ACC112 (cell line): Measurements from ENCODE around the gene MACROD2.

ENCODE experiments used
- H2AFZ ChIP-seq: fragments of 200-600 bp; sonication (generic); one replicate; pipeline ENCODE4 v1.6.0; 2017; ENCODE audit warnings: antibody characterized with exemption, low read length; ENCODE audit not compliant: unreplicated experiment
- H3K27ac ChIP-seq: fragments of 200-600 bp; sonication (generic); 2 replicates; pipeline ENCODE4 v1.5.1; 2014; ENCODE audit warnings: low read depth, mild to moderate bottlenecking, antibody characterized with exemption, low read length, moderate library complexity
- H3K27me3 ChIP-seq: fragments of 200-600 bp; sonication (generic); 2 replicates; pipeline ENCODE4 v1.6.1; 2014; ENCODE audit warnings: mild to moderate bottlenecking, antibody characterized with exemption, low read length, moderate library complexity, mixed read lengths; ENCODE audit not compliant: insufficient read depth
- H3K36me3 ChIP-seq: fragments of 200-600 bp; sonication (generic); 2 replicates; pipeline ENCODE4 v1.6.1; 2016; ENCODE audit warnings: mild to moderate bottlenecking, antibody characterized with exemption, low read length, moderate library complexity, mixed read lengths; ENCODE audit not compliant: insufficient read depth
- H3K4me1 ChIP-seq: fragments of 200-600 bp; sonication (generic); one replicate; pipeline ENCODE4 v1.6.1; 2016; ENCODE audit warnings: low read length, mixed read lengths; ENCODE audit not compliant: insufficient read depth, unreplicated experiment, control insufficient read depth
- H3K4me3 ChIP-seq: fragments of 200-600 bp; sonication (generic); 2 replicates; pipeline ENCODE4 v1.5.1; 2014; ENCODE audit warnings: mild to moderate bottlenecking, low read depth, low read length
- H3K79me2 ChIP-seq: fragments of 200-600 bp; sonication (generic); one replicate; pipeline ENCODE4 v1.6.0; 2016; ENCODE audit warnings: low read length; ENCODE audit not compliant: control insufficient read depth, unreplicated experiment, insufficient read depth

Gene MACROD2

DNA sequence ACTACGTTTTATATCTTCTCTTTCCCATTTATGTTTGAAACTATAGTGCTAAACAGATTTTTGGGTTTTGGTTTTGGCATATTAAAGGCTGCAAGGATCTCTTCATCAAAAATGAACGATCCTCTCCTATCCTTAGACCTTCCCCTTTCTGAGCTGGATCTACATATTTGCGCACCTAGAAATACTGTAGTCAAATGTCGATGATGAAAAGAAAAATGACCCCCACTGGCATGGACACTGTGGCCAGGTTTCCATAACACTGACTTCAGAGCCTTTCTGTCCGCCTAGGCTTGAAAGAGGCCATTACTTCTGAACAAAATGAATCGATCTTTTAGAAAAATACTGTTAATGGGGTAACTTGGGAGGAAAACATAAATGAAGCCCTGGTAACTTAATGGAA, 336.3 kb downstream of the MACROD2 start:
- H3K4me3 ChIP-seq, result no peak overlapping the region
- no peaks in the 10 kb centered on the region for H3K27me3 ChIP-seq
- H2AFZ ChIP-seq, result no peak overlapping the region
- H3K36me3 ChIP-seq, result no peaks in the 10 kb centered on the region
- peaks cover 3% of the 10 kb centered on the region for H3K4me1 ChIP-seq
- H3K27ac ChIP-seq, result no peak overlapping the region
- no peaks in the 10 kb centered on the region for H3K79me2 ChIP-seq

DNA sequence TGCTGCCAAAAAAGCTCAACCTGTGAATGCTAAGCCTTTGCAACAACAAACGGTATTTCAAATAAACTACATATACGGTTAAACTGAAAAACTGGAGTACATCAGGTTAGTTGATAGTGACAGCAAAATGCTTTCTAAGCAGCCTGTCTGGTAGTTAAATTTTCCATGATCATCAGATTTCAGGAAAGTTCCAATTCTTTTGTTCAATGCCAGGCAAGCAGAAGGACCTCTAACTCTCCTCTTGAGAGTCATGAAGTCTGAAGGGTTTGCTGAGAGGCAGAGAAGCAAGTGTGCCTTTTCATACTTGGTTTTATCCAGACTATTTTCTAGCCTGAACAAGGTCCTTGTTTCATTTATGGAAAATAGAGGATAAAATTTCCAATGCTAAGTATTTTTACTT, 337.6 kb downstream of the MACROD2 start:
- H3K4me1 ChIP-seq, result peaks cover 5% of the 10 kb centered on the region
- H2AFZ ChIP-seq, result no peak overlapping the region
- no peaks in the 10 kb centered on the region for H3K79me2 ChIP-seq
- H3K4me3 ChIP-seq, result no peak overlapping the region
- H3K27me3 ChIP-seq, result no peaks in the 10 kb centered on the region
- H3K27ac ChIP-seq, result no peak overlapping the region
- H3K36me3 ChIP-seq, result no peaks in the 10 kb centered on the region

DNA sequence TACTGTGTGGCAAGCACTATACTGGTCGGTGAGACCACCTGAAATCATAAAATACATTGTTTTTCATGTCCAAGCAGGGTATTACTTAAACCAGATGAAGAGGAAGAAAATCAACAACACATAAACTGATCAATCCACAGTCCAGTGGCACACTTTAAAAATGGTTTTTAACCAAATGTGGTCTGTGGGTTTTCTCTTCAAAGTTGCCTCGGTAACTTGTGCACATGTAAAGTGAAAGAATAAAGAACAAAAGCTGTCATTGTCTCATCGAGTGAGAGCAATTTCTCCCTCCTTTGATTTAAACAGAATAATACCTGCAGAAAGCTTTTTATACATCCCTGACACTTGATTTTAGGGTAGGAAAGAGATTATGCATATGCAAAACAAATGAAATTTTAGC, 338.4 kb downstream of the MACROD2 start:
- Histone ChIP-seq H3K79me2 (no peaks in the 10 kb centered on the region), H2AFZ (no peak overlapping the region), H3K36me3 (no peaks in the 10 kb centered on the region), H3K4me1 (peaks cover 5% of the 10 kb centered on the region), H3K4me3 (no peak overlapping the region), H3K27ac (no peak overlapping the region), H3K27me3 (no peaks in the 10 kb centered on the region)

DNA sequence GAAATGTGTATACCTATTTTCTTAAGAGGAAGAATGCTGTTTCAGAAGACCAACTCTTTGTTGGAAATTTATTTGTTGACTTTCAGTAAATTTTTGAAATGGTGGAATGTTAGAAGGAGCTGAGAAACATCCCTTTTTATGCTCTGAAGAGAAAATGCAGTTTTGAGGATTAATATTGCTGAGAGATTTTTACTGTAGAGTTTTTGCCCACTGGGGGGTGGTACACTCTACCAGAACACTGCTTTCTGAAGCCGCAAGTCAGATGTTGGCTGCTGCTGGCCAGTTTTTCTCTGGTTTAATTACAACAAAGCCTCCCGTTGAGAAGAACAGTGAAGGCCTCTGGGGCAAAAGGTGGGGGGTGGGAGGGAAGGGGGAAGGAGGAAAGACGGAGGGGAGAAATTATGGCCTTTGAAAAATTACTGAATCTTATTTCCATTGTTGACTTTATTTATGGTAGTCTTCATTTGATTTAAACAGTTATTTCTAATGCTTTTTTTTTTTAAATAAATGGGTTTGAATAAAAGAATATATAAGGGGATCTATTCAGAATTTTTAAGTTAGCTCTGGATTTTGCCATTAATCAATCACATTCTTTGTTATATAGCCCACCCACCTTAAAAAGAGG, 339.1 kb downstream of the MACROD2 start:
- Histone ChIP-seq H3K4me3 (no peak overlapping the region), H3K4me1 (peaks cover 5% of the 10 kb centered on the region), H3K27ac (no peak overlapping the region), H3K36me3 (no peaks in the 10 kb centered on the region), H2AFZ (no peak overlapping the region), H3K27me3 (no peaks in the 10 kb centered on the region), H3K79me2 (no peaks in the 10 kb centered on the region)

DNA sequence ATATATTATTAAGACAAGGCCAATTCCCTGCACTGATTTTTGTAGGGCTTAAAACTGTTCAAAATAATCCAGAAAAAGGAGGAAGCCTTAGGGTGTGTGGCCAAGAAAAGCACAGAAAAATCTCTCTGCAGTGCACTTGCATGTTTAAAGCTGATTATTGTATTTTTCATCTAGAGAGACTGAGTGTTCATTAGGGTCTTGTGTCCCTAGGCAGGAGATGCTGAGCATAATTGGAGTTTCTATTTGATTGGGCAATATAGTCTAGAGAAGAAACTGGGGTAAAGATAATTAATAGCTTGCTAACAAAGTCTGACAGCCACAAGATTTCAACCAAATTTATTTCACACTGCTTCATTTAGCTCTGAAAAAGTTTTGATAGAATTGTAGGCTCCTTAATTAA, 339.7 kb downstream of the MACROD2 start:
- 0 out of 2 replicates have a peak overlapping the region, but pooled peaks have one; percentile 15 for H3K4me3 ChIP-seq
- H3K27ac ChIP-seq, result no peak overlapping the region
- no peaks in the 10 kb centered on the region for H3K27me3 ChIP-seq
- H2AFZ ChIP-seq, result no peak overlapping the region
- no peaks in the 10 kb centered on the region for H3K36me3 ChIP-seq
- H3K79me2 ChIP-seq, result no peaks in the 10 kb centered on the region
- peaks cover 5% of the 10 kb centered on the region for H3K4me1 ChIP-seq

DNA sequence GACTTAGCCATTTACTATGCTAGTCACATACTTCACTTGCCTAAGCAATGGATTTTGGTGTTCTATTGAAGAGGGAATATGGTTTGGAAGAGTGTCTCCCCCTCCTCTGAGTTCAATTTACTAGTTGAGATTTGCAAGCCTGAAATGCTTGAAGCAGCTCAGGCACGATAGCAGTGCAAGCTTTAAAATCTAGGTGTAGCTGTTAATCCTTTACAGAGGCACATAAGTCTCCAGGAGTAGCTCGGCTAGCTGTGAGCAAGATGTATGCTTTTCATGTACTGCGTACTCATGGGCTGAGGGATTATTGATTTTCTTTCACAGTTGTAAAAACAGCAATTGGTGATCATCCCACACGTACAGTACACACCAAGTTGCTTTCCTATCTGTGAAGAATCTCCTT, 341.4 kb downstream of the MACROD2 start:
- no peaks in the 10 kb centered on the region for H3K27me3 ChIP-seq
- no peaks in the 10 kb centered on the region for H3K79me2 ChIP-seq
- peak overlapping the region; percentile 11; the same call in 1 of the 2 replicates for H3K27ac ChIP-seq
- no peaks in the 10 kb centered on the region for H3K36me3 ChIP-seq
- peaks cover 5% of the 10 kb centered on the region for H3K4me1 ChIP-seq
- H2AFZ ChIP-seq, result peak overlapping the region; percentile 65
- H3K4me3 ChIP-seq, result peak overlapping the region; percentile 78

DNA sequence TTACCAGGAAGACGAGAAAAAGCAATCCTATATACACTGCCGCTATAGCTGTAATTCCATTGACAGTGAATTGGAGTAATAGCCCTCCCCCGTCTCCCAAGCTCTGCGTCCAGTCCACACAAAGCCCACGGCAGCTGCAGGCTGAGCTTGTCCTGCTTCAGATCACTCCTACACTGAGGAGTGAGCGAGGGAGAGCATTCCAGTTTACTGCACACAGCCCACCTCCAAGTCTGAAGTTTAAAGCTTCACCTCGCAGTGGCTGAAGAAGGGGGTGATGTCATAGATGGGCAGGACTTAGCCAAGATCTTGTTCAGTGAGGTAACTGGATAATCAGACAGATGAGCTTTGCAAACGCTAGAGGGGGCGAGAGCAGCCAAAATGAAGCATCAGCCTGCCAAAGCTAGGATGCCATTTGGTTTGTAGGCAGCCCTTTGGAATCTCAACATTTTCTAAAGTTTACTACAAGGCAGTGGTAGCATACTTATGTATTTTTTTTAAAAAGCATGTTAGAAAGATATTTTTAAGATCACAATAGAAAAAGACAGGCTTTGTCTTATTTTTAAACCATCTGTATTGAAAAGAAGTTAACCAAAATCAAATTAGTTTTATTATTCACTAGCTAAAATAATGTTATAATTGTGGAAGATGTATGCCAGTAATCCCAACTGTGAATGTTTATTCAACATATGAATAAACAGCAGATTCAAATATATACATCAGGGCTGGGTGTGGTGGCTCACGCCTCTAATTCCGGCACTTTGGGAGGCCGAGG, 342.3 kb downstream of the MACROD2 start, which contains the start of gene FLRT3:
Gene FLRT3 (minus strand): TSS at position 213 of the 772 bp plus-strand sequence. CDS start 10,106 bp downstream, outside the sequence.
- Histone ChIP-seq H3K4me1 (peaks cover 5% of the 10 kb centered on the region), H2AFZ (peak within 1 kb of the TSS; percentile 65), H3K36me3 (no peaks in the 10 kb centered on the region), H3K79me2 (no peaks in the 10 kb centered on the region), H3K27ac (peak within 1 kb of the TSS; percentile 11; the same call in 1 of the 2 replicates), H3K4me3 (peak within 1 kb of the TSS; percentile 78), H3K27me3 (no peaks in the 10 kb centered on the region)

DNA sequence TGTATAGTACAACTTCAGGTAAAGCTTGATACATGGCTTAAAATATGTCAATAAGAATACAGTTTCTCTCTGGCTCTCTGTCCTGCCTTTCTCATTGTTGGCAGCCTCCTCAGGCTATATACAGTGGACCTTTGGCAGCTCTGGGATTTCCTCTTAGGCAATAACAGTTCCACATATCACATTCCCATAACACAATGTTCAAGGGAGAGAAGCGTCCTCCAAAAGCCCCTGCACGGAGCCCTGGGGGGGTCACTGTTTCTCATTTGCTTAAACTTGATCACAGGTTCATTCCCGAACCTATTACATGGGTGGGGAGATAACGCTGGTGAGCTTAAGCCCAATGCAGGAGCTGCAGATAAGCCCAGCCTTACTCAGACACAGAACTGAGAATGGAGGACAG, 346.5 kb downstream of the MACROD2 start:
- Histone ChIP-seq H3K36me3 (no peaks in the 10 kb centered on the region), H3K4me1 (peaks cover under 1% of the 10 kb centered on the region), H3K4me3 (no peak overlapping the region), H3K27me3 (no peaks in the 10 kb centered on the region), H3K27ac (no peak overlapping the region), H3K79me2 (no peaks in the 10 kb centered on the region), H2AFZ (no peak overlapping the region)

DNA sequence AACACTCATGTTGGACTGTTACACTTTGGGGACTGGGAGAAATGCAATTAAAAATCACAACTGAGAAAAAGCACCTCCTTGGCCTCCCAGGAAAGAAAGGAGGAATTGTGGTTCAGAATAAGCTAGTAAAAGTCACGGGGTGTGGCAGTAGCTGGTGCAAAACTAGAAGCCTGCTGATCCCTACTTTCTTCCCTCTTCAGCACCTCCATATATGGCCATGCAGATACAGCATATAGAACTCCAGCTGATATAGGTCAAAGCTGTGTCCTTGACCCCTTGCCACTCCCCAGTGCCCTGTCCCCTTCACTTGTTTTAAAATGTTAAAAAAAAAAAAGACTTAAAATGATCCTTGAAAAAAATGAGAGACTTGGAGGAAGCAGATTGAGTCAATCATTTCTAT, 347.6 kb downstream of the MACROD2 start:
- Histone ChIP-seq H3K27me3 (no peaks in the 10 kb centered on the region), H2AFZ (no peak overlapping the region), H3K79me2 (no peaks in the 10 kb centered on the region), H3K4me3 (no peak overlapping the region), H3K36me3 (no peaks in the 10 kb centered on the region), H3K4me1 (no peaks in the 10 kb centered on the region), H3K27ac (no peak overlapping the region)

DNA sequence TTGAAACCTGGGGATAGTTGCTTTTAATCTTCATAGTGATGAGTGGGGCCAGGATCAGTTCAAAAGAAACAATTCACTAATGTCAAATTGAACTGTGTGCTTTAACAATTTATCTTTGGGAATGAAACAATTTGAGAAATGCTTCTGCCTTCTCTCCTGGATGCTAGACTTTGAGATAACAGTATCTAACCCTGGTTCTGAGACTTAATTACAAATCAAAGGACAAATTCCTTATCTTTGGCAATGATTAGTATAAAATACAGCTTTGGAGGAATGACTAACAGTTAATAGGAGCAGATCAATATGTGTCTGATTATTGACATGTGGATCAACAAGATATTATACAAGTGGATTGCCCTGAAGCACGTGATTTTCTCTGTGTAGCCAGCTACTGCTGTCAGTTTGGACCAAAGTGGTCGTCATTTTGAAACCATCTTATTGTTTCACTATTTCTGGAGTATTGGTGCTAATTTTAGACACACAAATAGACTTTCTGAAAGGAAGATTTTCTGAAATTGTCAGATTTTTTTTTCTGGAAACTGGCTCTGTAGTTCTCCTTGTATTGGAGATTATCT, 348.3 kb downstream of the MACROD2 start:
- no peaks in the 10 kb centered on the region for H3K4me1 ChIP-seq
- H3K4me3 ChIP-seq, result no peak overlapping the region
- no peaks in the 10 kb centered on the region for H3K27me3 ChIP-seq
- no peaks in the 10 kb centered on the region for H3K36me3 ChIP-seq
- H3K79me2 ChIP-seq, result no peaks in the 10 kb centered on the region
- H2AFZ ChIP-seq, result no peak overlapping the region
- no peak overlapping the region for H3K27ac ChIP-seq
